ACHN (cell line): ENCODE measurements around the gene CTDSP1.

Experiments
- DNase-seq: peaks from one replicate; pipeline ENCODE4 v3.0.0-alpha.2; 2015
- in situ Hi-C: cut with HindIII; loops from 2 replicates; pipeline ENCODE4 v1.10.0; 2017; ENCODE audit warnings: low sequenced_read_pairs, low pct_ligation_motif_present, low pct_unique_long_range_greater_than_20kb

Gene CTDSP1

GRCh38 chr2:218407717-218408116 is 8.0 kb downstream of the CTDSP1 start:
- no peak for DNase-seq

GRCh38 chr2:218418321-218418716 is 18.7 kb downstream of the CTDSP1 start:
- DNase-seq: no peak
- in situ Hi-C loops: no loop called here

More at GRCh38 chr2:218407717-218408116, 8.0 kb downstream of the CTDSP1 start:
- in situ Hi-C loops: no loop called here

GRCh38 chr2:218418717-218419458 is 19.2 kb downstream of the CTDSP1 start, which contains the start of gene VIL1:
TSS of gene VIL1 (plus strand) at chr2:218419123. CDS start at chr2:218423779, 4,656 bp downstream.
- in situ Hi-C loops: no loop called here
- no peak for DNase-seq

GRCh38 chr2:218419630-218420216 is 20.1 kb downstream of the CTDSP1 start:
- in situ Hi-C loops: no loop called here
- DNase-seq: no peak

GRCh38 chr2:218421027-218421426 is 21.4 kb downstream of the CTDSP1 start:
- in situ Hi-C loops: no loop called here
- DNase-seq: no peak

DNA sequence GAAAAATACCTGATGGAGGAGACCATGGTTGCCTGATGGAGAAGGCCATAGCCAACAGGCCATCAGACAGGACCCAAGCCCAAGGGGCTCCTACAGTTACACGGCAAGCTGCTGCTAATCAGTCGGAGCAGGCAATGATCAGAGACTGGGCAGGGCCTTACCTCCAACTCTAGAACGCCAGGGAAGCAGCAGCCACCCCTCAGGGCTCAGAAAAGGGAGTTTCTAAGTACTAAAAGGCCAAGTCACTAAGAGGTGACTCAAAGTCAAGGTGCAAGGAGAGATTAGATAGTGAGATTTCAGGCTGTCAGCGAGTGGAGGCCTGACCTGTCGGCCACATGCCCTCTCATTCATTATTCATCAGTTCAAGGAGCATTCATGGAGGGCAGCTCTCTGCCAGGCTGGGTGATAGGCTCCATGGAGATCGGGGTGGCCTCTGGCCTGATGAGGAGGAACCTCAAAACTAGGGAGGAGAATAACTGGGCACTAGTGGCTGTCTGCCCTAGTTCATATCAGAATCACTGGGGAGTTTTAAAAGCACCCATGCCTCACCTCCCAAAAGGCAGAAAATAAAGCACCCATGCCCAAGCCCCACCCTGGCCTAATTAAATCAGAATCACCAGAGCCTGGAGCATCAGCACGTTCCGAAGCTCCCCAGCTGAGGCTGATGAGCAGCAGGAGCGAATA is 22.9 kb downstream of the CTDSP1 start:
- DNase-seq: no peak
- in situ Hi-C loops: no loop called here

GRCh38 chr2:218423584-218423983 is 23.9 kb downstream of the CTDSP1 start:
- in situ Hi-C loops: no loop called here
- no peak for DNase-seq

DNA sequence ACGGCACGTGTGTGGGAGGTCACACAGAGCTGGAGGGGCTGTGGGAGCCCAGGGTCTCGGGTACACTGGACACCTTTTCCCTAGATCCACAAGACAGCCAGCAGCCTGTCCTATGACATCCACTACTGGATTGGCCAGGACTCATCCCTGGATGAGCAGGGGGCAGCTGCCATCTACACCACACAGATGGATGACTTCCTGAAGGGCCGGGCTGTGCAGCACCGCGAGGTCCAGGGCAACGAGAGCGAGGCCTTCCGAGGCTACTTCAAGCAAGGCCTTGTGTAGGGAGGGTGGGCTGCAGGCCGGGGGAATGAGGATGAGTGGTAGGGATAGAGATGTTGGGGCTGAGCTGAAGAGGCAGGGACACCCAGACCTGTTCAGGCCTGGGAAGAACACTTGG is 25.9 kb downstream of the CTDSP1 start:
- in situ Hi-C loops: no loop called here
- no peak for DNase-seq

- in situ Hi-C loops: no loop called here
- no peak for DNase-seq
Measured at GRCh38 chr2:218427741-218428140, 28.1 kb downstream of the CTDSP1 start.

- no peak for DNase-seq
- in situ Hi-C loops: no loop called here
Measured at GRCh38 chr2:218428846-218429558, 29.3 kb downstream of the CTDSP1 start.

GRCh38 chr2:218429911-218430692 is 30.4 kb downstream of the CTDSP1 start:
- no peak for DNase-seq
- in situ Hi-C loops: no loop called here

DNA sequence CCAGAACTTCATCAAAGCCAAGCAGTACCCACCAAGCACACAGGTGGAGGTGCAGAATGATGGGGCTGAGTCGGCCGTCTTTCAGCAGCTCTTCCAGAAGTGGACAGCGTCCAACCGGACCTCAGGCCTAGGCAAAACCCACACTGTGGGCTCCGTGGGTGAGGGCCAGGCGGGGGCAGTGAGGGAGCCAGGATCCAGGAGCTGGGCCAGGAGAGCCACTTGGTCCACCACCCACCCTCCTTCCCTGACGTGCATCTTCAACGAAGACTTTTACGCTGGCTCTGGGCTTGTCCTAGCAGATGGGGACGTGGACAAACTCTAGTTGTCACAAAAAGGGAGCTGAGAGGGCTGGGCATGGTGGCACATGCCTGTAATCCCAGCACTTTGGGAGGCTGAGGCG is 31.1 kb downstream of the CTDSP1 start:
- DNase-seq: no peak

DNA sequence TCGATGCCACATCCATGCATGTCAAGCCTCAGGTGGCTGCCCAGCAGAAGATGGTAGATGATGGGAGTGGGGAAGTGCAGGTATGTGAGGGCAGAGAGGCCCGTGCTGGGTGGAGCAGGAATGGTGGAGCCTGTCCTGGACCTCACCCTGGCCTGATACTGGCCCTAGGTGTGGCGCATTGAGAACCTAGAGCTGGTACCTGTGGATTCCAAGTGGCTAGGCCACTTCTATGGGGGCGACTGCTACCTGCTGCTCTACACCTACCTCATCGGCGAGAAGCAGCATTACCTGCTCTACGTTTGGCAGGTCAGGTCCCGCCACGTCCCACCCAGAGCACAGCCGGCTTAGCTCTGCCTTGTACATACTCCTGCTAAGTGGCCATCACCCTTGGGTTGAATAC is 32.2 kb downstream of the CTDSP1 start:
- in situ Hi-C loops: no loop called here
- DNase-seq: no peak

More for the DNA sequence above, 31.1 kb downstream of the CTDSP1 start:
- in situ Hi-C loops: no loop called here

GRCh38 chr2:218432676-218433365 is 33.2 kb downstream of the CTDSP1 start:
- in situ Hi-C loops: no loop called here
- DNase-seq: no peak

GRCh38 chr2:218434456-218434855 is 34.8 kb downstream of the CTDSP1 start:
- in situ Hi-C loops: no loop called here
- DNase-seq: no peak

- DNase-seq: no peak
- in situ Hi-C loops: no loop called here
Measured at GRCh38 chr2:218435003-218435982, 35.6 kb downstream of the CTDSP1 start.

- no peak for DNase-seq
- in situ Hi-C loops: no loop called here
Measured at GRCh38 chr2:218436992-218437391, 37.3 kb downstream of the CTDSP1 start.
